ENCODE measurements around the gene FOXQ1. TPM values are rescaled to one million over a fixed set of nuclear protein-coding genes. Genes with fewer than 3 reads are reported as not detected.

Gene FOXQ1
- total RNA-seq, 1 donor from 2014 or later, result not detected

DNA sequence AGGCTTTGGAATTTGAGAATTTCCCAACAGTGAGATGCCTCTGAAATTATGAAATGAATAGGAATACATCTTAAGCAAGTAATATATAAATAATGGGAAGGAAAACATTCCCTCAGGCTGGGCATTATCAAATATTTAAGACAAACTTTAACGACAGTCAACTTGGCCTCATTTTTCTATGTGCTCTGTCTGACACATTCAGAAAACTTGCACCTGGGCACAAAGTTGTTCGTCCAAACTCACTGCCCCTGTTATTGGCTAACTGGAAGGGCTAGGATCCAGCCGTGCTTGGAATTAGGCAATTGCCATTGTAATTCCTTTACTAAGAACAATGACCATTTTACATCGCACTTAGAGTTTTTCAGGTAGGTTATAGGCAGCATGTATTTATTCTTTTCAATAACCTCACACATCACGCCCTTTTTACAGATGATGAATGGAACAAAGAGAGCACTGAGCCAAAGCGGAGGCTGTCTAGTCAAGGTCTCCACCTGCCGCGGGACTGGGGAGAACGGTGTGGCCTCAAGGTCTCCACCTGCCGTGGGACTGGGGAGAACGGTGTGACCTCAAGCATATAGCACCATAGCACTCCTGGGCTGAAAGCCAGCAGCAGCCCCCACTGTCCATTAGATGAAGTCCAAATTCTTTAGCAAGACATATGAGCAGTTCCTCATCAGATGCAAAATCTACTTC is 40.7 kb upstream of the FOXQ1 start:
- TF ChIP-seq, protein P1, sequence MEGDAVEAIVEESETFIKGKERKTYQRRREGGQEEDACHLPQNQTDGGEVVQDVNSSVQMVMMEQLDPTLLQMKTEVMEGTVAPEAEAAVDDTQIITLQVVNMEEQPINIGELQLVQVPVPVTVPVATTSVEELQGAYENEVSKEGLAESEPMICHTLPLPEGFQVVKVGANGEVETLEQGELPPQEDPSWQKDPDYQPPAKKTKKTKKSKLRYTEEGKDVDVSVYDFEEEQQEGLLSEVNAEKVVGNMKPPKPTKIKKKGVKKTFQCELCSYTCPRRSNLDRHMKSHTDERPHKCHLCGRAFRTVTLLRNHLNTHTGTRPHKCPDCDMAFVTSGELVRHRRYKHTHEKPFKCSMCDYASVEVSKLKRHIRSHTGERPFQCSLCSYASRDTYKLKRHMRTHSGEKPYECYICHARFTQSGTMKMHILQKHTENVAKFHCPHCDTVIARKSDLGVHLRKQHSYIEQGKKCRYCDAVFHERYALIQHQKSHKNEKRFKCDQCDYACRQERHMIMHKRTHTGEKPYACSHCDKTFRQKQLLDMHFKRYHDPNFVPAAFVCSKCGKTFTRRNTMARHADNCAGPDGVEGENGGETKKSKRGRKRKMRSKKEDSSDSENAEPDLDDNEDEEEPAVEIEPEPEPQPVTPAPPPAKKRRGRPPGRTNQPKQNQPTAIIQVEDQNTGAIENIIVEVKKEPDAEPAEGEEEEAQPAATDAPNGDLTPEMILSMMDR (IDR thresholded peaks at IDR 0.05), result no peak

GRCh38 chr6:1278061-1278720 is 33.7 kb upstream of the FOXQ1 start:
- Mint-ChIP-seq H3K27me3 (ENCODE audit: low read depth) (peaks cover 23% of the 10 kb centered on the region), H3K4me3 (ENCODE audit: unreplicated experiment) (no peak overlapping the region), H3K9me3 (ENCODE audit: low read depth) (no peaks in the 10 kb centered on the region), H3K36me3 (ENCODE audit: low read depth) (peaks cover 2% of the 10 kb centered on the region), H3K27ac (ENCODE audit: unreplicated experiment) (no peak overlapping the region), H3K4me1 (ENCODE audit: low read depth) (no peaks in the 10 kb centered on the region)
- TF ChIP-seq, protein P1 (IDR thresholded peaks at IDR 0.05), result no peak
- no peak for DNase-seq (ENCODE audit: low spot score)

More for the DNA sequence above, 40.7 kb upstream of the FOXQ1 start:
- Mint-ChIP-seq H3K4me1 (ENCODE audit: low read depth) (no peaks in the 10 kb centered on the region), H3K9me3 (ENCODE audit: low read depth) (no peaks in the 10 kb centered on the region), H3K27me3 (ENCODE audit: low read depth) (peaks cover 16% of the 10 kb centered on the region), H3K27ac (ENCODE audit: unreplicated experiment) (no peak overlapping the region), H3K36me3 (ENCODE audit: low read depth) (peaks cover 2% of the 10 kb centered on the region), H3K4me3 (ENCODE audit: unreplicated experiment) (no peak overlapping the region)
- DNase-seq (ENCODE audit: low spot score), result no peak

- Mint-ChIP-seq H3K4me1 (ENCODE audit: low read depth) (no peaks in the 10 kb centered on the region), H3K27ac (ENCODE audit: unreplicated experiment) (no peak overlapping the region), H3K36me3 (ENCODE audit: low read depth) (peaks cover 1% of the 10 kb centered on the region), H3K4me3 (ENCODE audit: unreplicated experiment) (no peak overlapping the region), H3K9me3 (ENCODE audit: low read depth) (no peaks in the 10 kb centered on the region), H3K27me3 (ENCODE audit: low read depth) (peaks cover 22% of the 10 kb centered on the region)
- no peak for DNase-seq (ENCODE audit: low spot score)
- TF ChIP-seq, protein P1 (IDR thresholded peaks at IDR 0.05), result no peak
Observed at GRCh38 chr6:1279065-1279464, 32.8 kb upstream of the FOXQ1 start.

DNA sequence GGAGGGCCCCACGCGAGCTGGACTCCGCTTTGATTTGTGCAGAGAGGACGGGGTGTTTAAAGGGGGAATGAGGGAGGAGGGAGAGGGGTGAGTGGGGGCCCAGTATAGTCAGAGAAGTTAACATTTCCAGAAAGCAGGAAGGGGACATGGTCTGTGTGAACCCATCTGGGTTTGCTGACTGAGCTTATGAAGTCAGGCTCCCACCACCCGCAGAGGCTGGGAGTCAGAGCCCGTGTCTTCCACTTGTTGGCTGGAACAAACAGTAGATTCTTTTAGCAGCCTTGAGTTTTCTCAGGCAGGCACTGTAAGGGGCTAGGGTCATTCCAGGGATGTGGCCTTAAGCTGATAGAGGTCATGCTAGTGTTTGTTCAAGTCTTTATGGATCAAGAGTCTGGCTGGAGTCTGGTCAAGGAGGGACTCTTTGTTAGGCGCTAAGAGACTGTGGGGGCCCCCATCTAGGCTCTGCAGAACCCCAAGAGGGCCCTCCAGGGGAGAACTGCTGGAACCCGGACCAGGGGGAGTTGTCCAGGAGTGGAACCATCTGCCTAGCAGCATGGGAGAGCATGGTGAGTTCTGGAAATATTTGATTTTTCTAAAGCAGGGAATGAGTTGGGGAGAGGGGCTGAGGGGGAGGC is 31.1 kb upstream of the FOXQ1 start:
- Mint-ChIP-seq H3K4me3 (ENCODE audit: unreplicated experiment) (no peak overlapping the region), H3K27me3 (ENCODE audit: low read depth) (peaks cover 20% of the 10 kb centered on the region), H3K27ac (ENCODE audit: unreplicated experiment) (no peak overlapping the region), H3K36me3 (ENCODE audit: low read depth) (no peaks in the 10 kb centered on the region), H3K4me1 (ENCODE audit: low read depth) (peaks cover 5% of the 10 kb centered on the region), H3K9me3 (ENCODE audit: low read depth) (no peaks in the 10 kb centered on the region)
- TF ChIP-seq, protein P1 (IDR thresholded peaks at IDR 0.05), result no peak
- no peak for DNase-seq (ENCODE audit: low spot score)

DNA sequence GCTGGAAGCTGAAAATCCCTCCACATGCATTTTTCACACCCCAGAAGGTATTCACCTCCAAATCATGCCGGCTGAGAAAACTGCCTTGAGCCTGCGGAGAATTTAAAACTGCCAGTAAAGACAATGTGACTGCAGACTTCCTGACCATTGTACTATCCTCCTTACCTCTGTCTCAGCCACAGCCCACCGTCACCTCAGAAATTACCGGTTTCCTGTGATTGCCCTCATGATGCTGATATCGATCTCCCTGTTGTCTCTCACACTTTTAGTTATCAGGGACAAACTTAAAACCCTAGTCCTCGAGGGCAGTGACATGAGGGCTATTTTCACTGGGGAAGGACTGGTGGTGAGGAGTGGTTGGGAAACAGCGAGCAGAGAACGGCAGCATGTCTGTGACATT is 30.2 kb upstream of the FOXQ1 start:
- H3K4me3 Mint-ChIP-seq (ENCODE audit: unreplicated experiment), result no peak overlapping the region
- TF ChIP-seq, protein P1 (IDR thresholded peaks at IDR 0.05), result no peak
- no peak for DNase-seq (ENCODE audit: low spot score)
- H3K36me3 Mint-ChIP-seq (ENCODE audit: low read depth), result no peaks in the 10 kb centered on the region
- peak overlapping the region; percentile 13 for H3K27ac Mint-ChIP-seq (ENCODE audit: unreplicated experiment)
- H3K27me3 Mint-ChIP-seq (ENCODE audit: low read depth), result peaks cover 20% of the 10 kb centered on the region
- peaks cover 11% of the 10 kb centered on the region for H3K4me1 Mint-ChIP-seq (ENCODE audit: low read depth)
- no peaks in the 10 kb centered on the region for H3K9me3 Mint-ChIP-seq (ENCODE audit: low read depth)
